ENCODE data around the gene DOK6. TPM values are rescaled to one million over a fixed set of nuclear protein-coding genes. Genes with fewer than 3 reads are reported as not detected.
A peak's percentile ranks its signal among the peaks of the same experiment; 100 is the strongest.

The DOK6 gene
- total and polyA plus RNA-seq, 2 of the 13 experiments (the other 11 are each of a cell fraction or from before 2014, with no cell fraction given), result 17.0 to 17.2 TPM

GRCh38 chr18:69358212-69358895 lies 42.3 kb upstream of the DOK6 start (continued):
- TF ChIP-seq ZNF552 (CRISPR knock-in tag; IDR thresholded peaks at IDR 0.05; ENCODE audit: borderline replicate concordance) (no peak), ZBTB43 (CRISPR knock-in tag; conservative IDR thresholded peaks at IDR 0.05) (no peak; the same call in 1 of the 2 replicates), ZNF274 (CRISPR knock-in tag; IDR thresholded peaks at IDR 0.05) (no peak), ZNF331 (CRISPR knock-in tag; IDR thresholded peaks at IDR 0.05) (peak; percentile 76; the same call in 1 of the 2 replicates), ZNF451 (CRISPR knock-in tag; IDR thresholded peaks at IDR 0.05) (no peak), ZNF75D (CRISPR knock-in tag; IDR thresholded peaks at IDR 0.05; ENCODE audit: borderline replicate concordance) (no peak), HNF1A (IDR thresholded peaks at IDR 0.05; ENCODE audit: low read depth) (peak; percentile 77), HNF1A (CRISPR knock-in tag; IDR thresholded peaks at IDR 0.05; ENCODE audit: borderline replicate concordance) (peak; percentile 93), NFATC3 (CRISPR knock-in tag; IDR thresholded peaks at IDR 0.05) (no peak), U2AF2 (IDR thresholded peaks at IDR 0.05; ENCODE audit: low read depth, low read length) (no peak), MIER3 (CRISPR knock-in tag; IDR thresholded peaks at IDR 0.05; ENCODE audit: borderline replicate concordance) (peak; percentile 62; the same call in 1 of the 2 replicates), ZNF460 (CRISPR knock-in tag; IDR thresholded peaks at IDR 0.05; ENCODE audit: borderline replicate concordance) (no peak), SAFB2 (CRISPR knock-in tag; IDR thresholded peaks at IDR 0.05; ENCODE audit: borderline replicate concordance, low read depth) (no peak), ZNF724P (CRISPR knock-in tag; IDR thresholded peaks at IDR 0.05; ENCODE audit: borderline replicate concordance) (no peak), RNF219 (CRISPR knock-in tag; IDR thresholded peaks at IDR 0.05) (no peak), RELA (CRISPR knock-in tag; IDR thresholded peaks at IDR 0.05) (no peak; the same call in 1 of the 2 replicates), SKIL (CRISPR knock-in tag; IDR thresholded peaks at IDR 0.05; ENCODE audit: borderline replicate concordance) (no peak; the same call in 1 of the 2 replicates), PBX2 (CRISPR knock-in tag; IDR thresholded peaks at IDR 0.05) (no peak), KDM1A (CRISPR knock-in tag; IDR thresholded peaks at IDR 0.05) (no peak)
